Chondrocyte (in vitro differentiated cells): ENCODE data around the gene PPP2R5E. TPM values are rescaled to one million over a fixed set of nuclear protein-coding genes. Genes with fewer than 3 reads are reported as not detected.
A peak's percentile ranks its signal among the peaks of the same experiment; 100 is the strongest.
"Not testable (repeated sequence)": the region's sequence is repeated elsewhere in the genome, so short reads cannot be mapped to it uniquely, and the experiment has no call there.

ENCODE experiments used
- DNase-seq: peaks from one replicate; pipeline ENCODE4 v3.0.0; 2021; ENCODE audit warnings: mixed read lengths, low spot score
- H3K27ac Mint-ChIP-seq: one replicate; pipeline ENCODE4 v1.8.0; 2021; ENCODE audit warnings: mild to moderate bottlenecking, moderate library complexity, mixed read lengths; ENCODE audit not compliant: unreplicated experiment
- H3K27me3 Mint-ChIP-seq: 2 replicates; pipeline ENCODE4 v1.8.0; 2021; ENCODE audit warnings: low read depth, mixed read lengths
- H3K36me3 Mint-ChIP-seq: 2 replicates; pipeline ENCODE4 v1.8.0; 2021; ENCODE audit warnings: low read depth, mixed read lengths
- H3K4me1 Mint-ChIP-seq: 2 replicates; pipeline ENCODE4 v1.8.0; 2021; ENCODE audit warnings: low read depth, mild to moderate bottlenecking, mixed read lengths
- H3K4me3 Mint-ChIP-seq: one replicate; pipeline ENCODE4 v1.8.0; 2021; ENCODE audit warnings: mild to moderate bottlenecking, moderate library complexity, mixed read lengths; ENCODE audit not compliant: unreplicated experiment
- H3K9me3 Mint-ChIP-seq: 2 replicates; pipeline ENCODE4 v1.8.0; 2021; ENCODE audit warnings: low read depth, mixed read lengths
- total RNA-seq: library from RNA; stranded (reverse); gene quantifications from 3 replicates; pipeline ENCODE4 v1.2.1, GENCODE V29; 2021
- TF ChIP-seq, protein P1 (sequence below): fragments of 200-600 bp; sonication (generic); IDR thresholded peaks from 2 replicates; pipeline ENCODE4 v1.5.0; 2021; ENCODE audit warnings: antibody characterized with exemption, mild to moderate bottlenecking, moderate library complexity

Gene PPP2R5E
- total RNA-seq, 1 donor from 2014 or later = 43.3 TPM

DNA sequence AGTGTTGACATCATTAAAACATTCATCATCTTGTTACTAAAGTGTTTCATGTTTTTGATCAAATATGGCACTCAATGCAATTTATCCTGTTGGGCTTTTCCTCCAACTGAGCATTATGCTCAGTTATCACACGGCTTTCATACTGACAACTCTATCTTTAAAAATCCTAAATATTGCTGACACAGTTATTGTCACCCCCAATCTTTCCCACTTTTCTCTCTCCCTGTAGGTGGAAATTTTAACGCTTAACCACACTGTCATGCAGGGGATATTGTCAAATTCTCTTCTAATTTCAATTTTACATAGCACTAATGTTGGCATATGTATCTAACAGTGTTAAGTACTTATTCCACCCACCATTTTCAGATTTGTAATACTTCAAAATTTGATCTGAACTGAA, 164.7 kb downstream of the PPP2R5E start:
- TF ChIP-seq, protein P1, sequence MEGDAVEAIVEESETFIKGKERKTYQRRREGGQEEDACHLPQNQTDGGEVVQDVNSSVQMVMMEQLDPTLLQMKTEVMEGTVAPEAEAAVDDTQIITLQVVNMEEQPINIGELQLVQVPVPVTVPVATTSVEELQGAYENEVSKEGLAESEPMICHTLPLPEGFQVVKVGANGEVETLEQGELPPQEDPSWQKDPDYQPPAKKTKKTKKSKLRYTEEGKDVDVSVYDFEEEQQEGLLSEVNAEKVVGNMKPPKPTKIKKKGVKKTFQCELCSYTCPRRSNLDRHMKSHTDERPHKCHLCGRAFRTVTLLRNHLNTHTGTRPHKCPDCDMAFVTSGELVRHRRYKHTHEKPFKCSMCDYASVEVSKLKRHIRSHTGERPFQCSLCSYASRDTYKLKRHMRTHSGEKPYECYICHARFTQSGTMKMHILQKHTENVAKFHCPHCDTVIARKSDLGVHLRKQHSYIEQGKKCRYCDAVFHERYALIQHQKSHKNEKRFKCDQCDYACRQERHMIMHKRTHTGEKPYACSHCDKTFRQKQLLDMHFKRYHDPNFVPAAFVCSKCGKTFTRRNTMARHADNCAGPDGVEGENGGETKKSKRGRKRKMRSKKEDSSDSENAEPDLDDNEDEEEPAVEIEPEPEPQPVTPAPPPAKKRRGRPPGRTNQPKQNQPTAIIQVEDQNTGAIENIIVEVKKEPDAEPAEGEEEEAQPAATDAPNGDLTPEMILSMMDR = no peak
- no peak for DNase-seq
- Mint-ChIP-seq H3K9me3 (no peaks in the 10 kb centered on the region), H3K36me3 (peaks cover 19% of the 10 kb centered on the region), H3K27me3 (no peaks in the 10 kb centered on the region), H3K27ac (no peak overlapping the region), H3K4me3 (no peak overlapping the region), H3K4me1 (no peaks in the 10 kb centered on the region)

GRCh38 chr14:63375769-63376168, 167.4 kb downstream of the PPP2R5E start:
- H3K27ac Mint-ChIP-seq = no peak overlapping the region

DNA sequence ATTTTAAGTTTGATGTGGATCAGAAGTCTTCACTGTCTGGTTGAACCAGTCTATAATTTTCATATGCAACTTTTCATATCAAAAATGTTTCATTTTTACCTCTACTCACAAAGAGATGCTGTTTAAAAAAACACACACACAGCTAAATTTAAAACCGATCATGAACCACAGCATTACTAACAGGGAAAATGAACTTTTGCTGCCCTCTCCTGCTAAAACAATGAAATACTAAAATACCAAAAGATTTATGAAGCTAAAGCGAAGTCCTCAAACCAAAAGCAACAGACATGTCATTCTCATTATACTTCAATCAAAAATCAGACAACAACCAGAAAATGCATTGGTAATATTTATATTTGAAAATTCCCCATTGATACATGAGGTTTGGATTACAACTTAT, 171.6 kb downstream of the PPP2R5E start:
- TF ChIP-seq, protein P1 = peak; percentile 64
- Mint-ChIP-seq H3K9me3 (peaks cover 12% of the 10 kb centered on the region), H3K36me3 (peaks cover 23% of the 10 kb centered on the region)
- H3K4me1 Mint-ChIP-seq, H3K4me3 Mint-ChIP-seq, H3K27me3 Mint-ChIP-seq, DNase-seq, H3K27ac Mint-ChIP-seq: not testable (repeated sequence)

More at GRCh38 chr14:63375769-63376168, 167.4 kb downstream of the PPP2R5E start:
- H3K27me3 Mint-ChIP-seq = no peaks in the 10 kb centered on the region
- DNase-seq = no peak
- no peaks in the 10 kb centered on the region for H3K4me1 Mint-ChIP-seq
- H3K4me3 Mint-ChIP-seq = no peak overlapping the region
- TF ChIP-seq, protein P1 = no peak
- peaks cover 20% of the 10 kb centered on the region for H3K36me3 Mint-ChIP-seq
- no peaks in the 10 kb centered on the region for H3K9me3 Mint-ChIP-seq

DNA sequence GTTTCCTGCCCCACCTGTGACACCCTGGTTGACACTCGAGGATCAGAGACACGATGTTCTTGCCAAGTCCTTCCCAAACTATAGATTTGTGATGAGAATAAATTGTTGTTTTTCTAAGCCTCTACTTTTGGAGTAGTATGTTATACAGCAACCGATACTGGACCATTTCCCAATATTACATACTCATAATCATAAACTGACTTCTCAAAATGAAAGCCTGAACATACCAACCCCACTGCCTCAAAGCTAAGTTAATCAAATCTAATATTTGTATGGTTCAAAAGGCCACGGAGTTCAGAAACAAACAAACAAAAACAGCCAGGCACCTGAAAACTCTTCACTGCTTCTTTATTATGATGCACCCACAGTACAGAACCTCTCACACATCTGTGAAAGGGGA, 172.1 kb downstream of the PPP2R5E start:
- no peak overlapping the region for H3K4me3 Mint-ChIP-seq
- peaks cover 23% of the 10 kb centered on the region for H3K36me3 Mint-ChIP-seq
- peaks cover 13% of the 10 kb centered on the region for H3K9me3 Mint-ChIP-seq
- H3K4me1 Mint-ChIP-seq = no peaks in the 10 kb centered on the region
- TF ChIP-seq, protein P1 = no peak
- no peak for DNase-seq
- no peak overlapping the region for H3K27ac Mint-ChIP-seq
- no peaks in the 10 kb centered on the region for H3K27me3 Mint-ChIP-seq

DNA sequence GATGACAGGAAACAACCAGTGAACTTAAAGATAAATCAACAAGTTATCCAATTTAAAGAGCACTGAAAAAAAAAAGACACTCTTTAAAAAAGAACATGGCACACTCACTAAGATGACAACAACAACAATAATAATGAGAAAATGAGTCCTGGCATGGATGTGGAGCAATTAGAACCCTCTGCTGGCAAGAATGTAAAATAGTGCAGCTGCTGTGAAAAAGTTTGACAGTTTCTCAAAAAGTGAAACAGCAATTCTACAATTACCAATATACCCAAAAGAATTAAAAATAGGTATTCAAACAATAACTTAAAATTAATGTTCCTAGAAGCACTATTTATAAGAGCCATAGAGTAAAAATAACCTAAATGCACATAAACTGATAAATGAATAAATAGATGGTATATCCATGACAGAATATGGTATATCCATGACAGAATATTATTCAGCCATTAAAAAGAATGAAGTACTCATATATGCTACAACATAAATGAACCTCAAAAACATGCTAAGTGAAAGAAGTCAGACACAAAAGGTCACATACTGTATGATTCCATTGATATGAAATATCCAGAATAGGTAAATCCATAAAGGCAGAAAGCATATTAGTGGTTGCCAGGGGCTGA, 175.3 kb downstream of the PPP2R5E start:
- no peaks in the 10 kb centered on the region for H3K27me3 Mint-ChIP-seq
- H3K4me3 Mint-ChIP-seq = no peak overlapping the region
- no peaks in the 10 kb centered on the region for H3K4me1 Mint-ChIP-seq
- TF ChIP-seq, protein P1 = peak; percentile 27
- H3K9me3 Mint-ChIP-seq = peaks cover 31% of the 10 kb centered on the region
- peaks cover 12% of the 10 kb centered on the region for H3K36me3 Mint-ChIP-seq
- no peak overlapping the region for H3K27ac Mint-ChIP-seq
- DNase-seq = no peak
